Measurements from ENCODE around the gene CCDC159.
A peak's percentile ranks its signal among the peaks of the same experiment; 100 is the strongest.

The CCDC159 gene

DNA sequence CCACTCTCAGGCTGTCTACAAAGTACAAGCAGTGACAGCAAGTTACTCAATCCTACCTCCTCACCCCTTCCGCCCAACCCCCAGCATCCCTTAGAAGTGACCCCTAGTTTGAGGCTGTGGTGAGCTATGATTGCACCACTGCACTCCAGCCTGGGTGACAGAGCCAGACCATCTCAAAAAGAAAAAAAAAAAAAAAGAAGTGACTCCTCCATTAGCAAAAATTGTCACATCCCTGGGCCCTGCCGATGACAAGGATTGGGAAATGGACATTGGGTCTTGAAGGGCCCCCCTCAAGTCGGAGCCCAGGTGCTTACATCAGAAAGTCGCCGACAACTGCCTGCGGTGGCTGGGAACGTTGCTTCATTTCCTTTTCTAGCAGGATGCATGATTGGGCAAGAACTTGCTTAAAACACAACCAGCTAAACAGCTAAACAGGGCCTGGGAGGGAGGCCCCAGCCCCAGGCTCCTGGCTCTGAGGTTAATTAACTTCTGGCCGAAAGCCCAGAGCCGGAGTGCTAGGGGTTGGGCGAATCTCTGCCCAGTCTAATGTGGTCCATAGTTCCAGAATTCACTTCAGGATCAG, 22.1 kb upstream of the CCDC159 start:
- Histone ChIP-seq H3K4me1 (ENCODE audit: control insufficient read depth, insufficient read depth, low read length) (peaks cover 20% of the 10 kb centered on the region), H3K4me3 (ENCODE audit: low read depth, low read length) (no peak overlapping the region), H3K9me3 (ENCODE audit: control insufficient read depth, insufficient read depth, low read depth, low read length) (no peaks in the 10 kb centered on the region), H3K36me3 (ENCODE audit: control insufficient read depth in 2 of 2, insufficient read depth in 1 of 2, low read length in 2 of 2) (peaks cover 0 to 6% of the 10 kb centered on the region in 2 experiments; a peak in 2 of 3 replicates), H3K27ac (ENCODE audit: extremely low read depth, low read depth, low read length) (peak overlapping the region; percentile 63; the same call in 1 of the 2 replicates)
- ChIA-PET CTCF (interaction anchor here (0.6 to 1.9 kb wide), 4 partner anchors 28 to 285 kb away, joined by 4 to 6 read pairs (median 4); partner anchors contain the start of gene TSPAN16), POLR2A (interaction anchor here (0.6 to 4.1 kb wide), 10 partner anchors 16 to 948 kb away, joined by 3 to 14 read pairs (median 4); partner anchors contain the start of genes CCDC159, RAB3D, SWSAP1 and TMEM205)
- TF ChIP-seq GFI1B (tag by site-specific recombination; IDR thresholded peaks at IDR 0.05) (no peak), ZNF830 (tag by site-specific recombination; IDR thresholded peaks at IDR 0.05; ENCODE audit: low read depth) (no peak), ZNF629 (tag by site-specific recombination; IDR thresholded peaks at IDR 0.05) (peak; percentile 64), SP7 (tag by site-specific recombination; IDR thresholded peaks at IDR 0.05) (peak; percentile 65; the same call in 1 of the 2 replicates), IKZF3 (tag by site-specific recombination; IDR thresholded peaks at IDR 0.05) (no peak), ZNF24 (tag by site-specific recombination; IDR thresholded peaks at IDR 0.05) (peak; percentile 37; the same call in 1 of the 2 replicates), ZNF23 (tag by site-specific recombination; IDR thresholded peaks at IDR 0.05; ENCODE audit: borderline replicate concordance) (no peak), ZNF701 (tag by site-specific recombination; IDR thresholded peaks at IDR 0.05) (no peak), ZNF791 (tag by site-specific recombination; IDR thresholded peaks at IDR 0.05) (no peak), ZNF585B (tag by site-specific recombination; IDR thresholded peaks at IDR 0.05) (no peak), ZBTB20 (tag by site-specific recombination; IDR thresholded peaks at IDR 0.05) (peak; percentile 54; the same call in 1 of the 2 replicates), ZNF354C (tag by site-specific recombination; IDR thresholded peaks at IDR 0.05; ENCODE audit: borderline replicate concordance, low read depth) (no peak), ZNF677 (tag by site-specific recombination; IDR thresholded peaks at IDR 0.05) (no peak), ZNF292 (tag by site-specific recombination; IDR thresholded peaks at IDR 0.05; ENCODE audit: borderline replicate concordance, low read depth) (no peak), ZNF16 (tag by site-specific recombination; IDR thresholded peaks at IDR 0.05; ENCODE audit: low read depth) (no peak), KLF16 (tag by site-specific recombination; IDR thresholded peaks at IDR 0.05) (no peak), MZF1 (tag by site-specific recombination; IDR thresholded peaks at IDR 0.05; ENCODE audit: borderline replicate concordance) (0 out of 2 replicates have a peak, but pooled peaks have one; percentile 18)
- TF ChIP-seq, protein P1, sequence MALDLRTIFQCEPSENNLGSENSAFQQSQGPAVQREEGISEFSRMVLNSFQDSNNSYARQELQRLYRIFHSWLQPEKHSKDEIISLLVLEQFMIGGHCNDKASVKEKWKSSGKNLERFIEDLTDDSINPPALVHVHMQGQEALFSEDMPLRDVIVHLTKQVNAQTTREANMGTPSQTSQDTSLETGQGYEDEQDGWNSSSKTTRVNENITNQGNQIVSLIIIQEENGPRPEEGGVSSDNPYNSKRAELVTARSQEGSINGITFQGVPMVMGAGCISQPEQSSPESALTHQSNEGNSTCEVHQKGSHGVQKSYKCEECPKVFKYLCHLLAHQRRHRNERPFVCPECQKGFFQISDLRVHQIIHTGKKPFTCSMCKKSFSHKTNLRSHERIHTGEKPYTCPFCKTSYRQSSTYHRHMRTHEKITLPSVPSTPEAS (tag by site-specific recombination; IDR thresholded peaks at IDR 0.05), result no peak
- TF ChIP-seq, protein P2, sequence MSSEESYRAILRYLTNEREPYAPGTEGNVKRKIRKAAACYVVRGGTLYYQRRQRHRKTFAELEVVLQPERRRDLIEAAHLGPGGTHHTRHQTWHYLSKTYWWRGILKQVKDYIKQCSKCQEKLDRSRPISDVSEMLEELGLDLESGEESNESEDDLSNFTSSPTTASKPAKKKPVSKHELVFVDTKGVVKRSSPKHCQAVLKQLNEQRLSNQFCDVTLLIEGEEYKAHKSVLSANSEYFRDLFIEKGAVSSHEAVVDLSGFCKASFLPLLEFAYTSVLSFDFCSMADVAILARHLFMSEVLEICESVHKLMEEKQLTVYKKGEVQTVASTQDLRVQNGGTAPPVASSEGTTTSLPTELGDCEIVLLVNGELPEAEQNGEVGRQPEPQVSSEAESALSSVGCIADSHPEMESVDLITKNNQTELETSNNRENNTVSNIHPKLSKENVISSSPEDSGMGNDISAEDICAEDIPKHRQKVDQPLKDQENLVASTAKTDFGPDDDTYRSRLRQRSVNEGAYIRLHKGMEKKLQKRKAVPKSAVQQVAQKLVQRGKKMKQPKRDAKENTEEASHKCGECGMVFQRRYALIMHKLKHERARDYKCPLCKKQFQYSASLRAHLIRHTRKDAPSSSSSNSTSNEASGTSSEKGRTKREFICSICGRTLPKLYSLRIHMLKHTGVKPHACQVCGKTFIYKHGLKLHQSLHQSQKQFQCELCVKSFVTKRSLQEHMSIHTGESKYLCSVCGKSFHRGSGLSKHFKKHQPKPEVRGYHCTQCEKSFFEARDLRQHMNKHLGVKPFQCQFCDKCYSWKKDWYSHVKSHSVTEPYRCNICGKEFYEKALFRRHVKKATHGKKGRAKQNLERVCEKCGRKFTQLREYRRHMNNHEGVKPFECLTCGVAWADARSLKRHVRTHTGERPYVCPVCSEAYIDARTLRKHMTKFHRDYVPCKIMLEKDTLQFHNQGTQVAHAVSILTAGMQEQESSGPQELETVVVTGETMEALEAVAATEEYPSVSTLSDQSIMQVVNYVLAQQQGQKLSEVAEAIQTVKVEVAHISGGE (tag by site-specific recombination; conservative IDR thresholded peaks at IDR 0.05; ENCODE audit: low read depth), result no peak
- TF ChIP-seq, protein P3, sequence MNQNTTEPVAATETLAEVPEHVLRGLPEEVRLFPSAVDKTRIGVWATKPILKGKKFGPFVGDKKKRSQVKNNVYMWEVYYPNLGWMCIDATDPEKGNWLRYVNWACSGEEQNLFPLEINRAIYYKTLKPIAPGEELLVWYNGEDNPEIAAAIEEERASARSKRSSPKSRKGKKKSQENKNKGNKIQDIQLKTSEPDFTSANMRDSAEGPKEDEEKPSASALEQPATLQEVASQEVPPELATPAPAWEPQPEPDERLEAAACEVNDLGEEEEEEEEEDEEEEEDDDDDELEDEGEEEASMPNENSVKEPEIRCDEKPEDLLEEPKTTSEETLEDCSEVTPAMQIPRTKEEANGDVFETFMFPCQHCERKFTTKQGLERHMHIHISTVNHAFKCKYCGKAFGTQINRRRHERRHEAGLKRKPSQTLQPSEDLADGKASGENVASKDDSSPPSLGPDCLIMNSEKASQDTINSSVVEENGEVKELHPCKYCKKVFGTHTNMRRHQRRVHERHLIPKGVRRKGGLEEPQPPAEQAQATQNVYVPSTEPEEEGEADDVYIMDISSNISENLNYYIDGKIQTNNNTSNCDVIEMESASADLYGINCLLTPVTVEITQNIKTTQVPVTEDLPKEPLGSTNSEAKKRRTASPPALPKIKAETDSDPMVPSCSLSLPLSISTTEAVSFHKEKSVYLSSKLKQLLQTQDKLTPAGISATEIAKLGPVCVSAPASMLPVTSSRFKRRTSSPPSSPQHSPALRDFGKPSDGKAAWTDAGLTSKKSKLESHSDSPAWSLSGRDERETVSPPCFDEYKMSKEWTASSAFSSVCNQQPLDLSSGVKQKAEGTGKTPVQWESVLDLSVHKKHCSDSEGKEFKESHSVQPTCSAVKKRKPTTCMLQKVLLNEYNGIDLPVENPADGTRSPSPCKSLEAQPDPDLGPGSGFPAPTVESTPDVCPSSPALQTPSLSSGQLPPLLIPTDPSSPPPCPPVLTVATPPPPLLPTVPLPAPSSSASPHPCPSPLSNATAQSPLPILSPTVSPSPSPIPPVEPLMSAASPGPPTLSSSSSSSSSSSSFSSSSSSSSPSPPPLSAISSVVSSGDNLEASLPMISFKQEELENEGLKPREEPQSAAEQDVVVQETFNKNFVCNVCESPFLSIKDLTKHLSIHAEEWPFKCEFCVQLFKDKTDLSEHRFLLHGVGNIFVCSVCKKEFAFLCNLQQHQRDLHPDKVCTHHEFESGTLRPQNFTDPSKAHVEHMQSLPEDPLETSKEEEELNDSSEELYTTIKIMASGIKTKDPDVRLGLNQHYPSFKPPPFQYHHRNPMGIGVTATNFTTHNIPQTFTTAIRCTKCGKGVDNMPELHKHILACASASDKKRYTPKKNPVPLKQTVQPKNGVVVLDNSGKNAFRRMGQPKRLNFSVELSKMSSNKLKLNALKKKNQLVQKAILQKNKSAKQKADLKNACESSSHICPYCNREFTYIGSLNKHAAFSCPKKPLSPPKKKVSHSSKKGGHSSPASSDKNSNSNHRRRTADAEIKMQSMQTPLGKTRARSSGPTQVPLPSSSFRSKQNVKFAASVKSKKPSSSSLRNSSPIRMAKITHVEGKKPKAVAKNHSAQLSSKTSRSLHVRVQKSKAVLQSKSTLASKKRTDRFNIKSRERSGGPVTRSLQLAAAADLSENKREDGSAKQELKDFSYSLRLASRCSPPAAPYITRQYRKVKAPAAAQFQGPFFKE (tag by site-specific recombination; IDR thresholded peaks at IDR 0.05; ENCODE audit: borderline replicate concordance), result no peak
- TF ChIP-seq, protein P4, sequence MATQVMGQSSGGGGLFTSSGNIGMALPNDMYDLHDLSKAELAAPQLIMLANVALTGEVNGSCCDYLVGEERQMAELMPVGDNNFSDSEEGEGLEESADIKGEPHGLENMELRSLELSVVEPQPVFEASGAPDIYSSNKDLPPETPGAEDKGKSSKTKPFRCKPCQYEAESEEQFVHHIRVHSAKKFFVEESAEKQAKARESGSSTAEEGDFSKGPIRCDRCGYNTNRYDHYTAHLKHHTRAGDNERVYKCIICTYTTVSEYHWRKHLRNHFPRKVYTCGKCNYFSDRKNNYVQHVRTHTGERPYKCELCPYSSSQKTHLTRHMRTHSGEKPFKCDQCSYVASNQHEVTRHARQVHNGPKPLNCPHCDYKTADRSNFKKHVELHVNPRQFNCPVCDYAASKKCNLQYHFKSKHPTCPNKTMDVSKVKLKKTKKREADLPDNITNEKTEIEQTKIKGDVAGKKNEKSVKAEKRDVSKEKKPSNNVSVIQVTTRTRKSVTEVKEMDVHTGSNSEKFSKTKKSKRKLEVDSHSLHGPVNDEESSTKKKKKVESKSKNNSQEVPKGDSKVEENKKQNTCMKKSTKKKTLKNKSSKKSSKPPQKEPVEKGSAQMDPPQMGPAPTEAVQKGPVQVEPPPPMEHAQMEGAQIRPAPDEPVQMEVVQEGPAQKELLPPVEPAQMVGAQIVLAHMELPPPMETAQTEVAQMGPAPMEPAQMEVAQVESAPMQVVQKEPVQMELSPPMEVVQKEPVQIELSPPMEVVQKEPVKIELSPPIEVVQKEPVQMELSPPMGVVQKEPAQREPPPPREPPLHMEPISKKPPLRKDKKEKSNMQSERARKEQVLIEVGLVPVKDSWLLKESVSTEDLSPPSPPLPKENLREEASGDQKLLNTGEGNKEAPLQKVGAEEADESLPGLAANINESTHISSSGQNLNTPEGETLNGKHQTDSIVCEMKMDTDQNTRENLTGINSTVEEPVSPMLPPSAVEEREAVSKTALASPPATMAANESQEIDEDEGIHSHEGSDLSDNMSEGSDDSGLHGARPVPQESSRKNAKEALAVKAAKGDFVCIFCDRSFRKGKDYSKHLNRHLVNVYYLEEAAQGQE (tag by site-specific recombination; IDR thresholded peaks at IDR 0.05), result no peak
- TF ChIP-seq, protein P5, sequence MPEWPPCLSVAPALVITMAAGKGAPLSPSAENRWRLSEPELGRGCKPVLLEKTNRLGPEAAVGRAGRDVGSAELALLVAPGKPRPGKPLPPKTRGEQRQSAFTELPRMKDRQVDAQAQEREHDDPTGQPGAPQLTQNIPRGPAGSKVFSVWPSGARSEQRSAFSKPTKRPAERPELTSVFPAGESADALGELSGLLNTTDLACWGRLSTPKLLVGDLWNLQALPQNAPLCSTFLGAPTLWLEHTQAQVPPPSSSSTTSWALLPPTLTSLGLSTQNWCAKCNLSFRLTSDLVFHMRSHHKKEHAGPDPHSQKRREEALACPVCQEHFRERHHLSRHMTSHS (tag by site-specific recombination; IDR thresholded peaks at IDR 0.05), result no peak
